Spinal cord (tissue), 10 donors: ENCODE data around the gene YIF1A. TPM values are rescaled to one million over a fixed set of nuclear protein-coding genes. Genes with fewer than 3 reads are reported as not detected.
"Not testable (repeated sequence)": the region's sequence is repeated elsewhere in the genome, so short reads cannot be mapped to it uniquely, and the experiment has no call there.

Experiments
- DNase-seq, 6 donors: peaks; one replicate each; pipeline versions ENCODE4 v3.0.0 to v3.0.0-alpha.2; 2013 to 2015; ENCODE audit warnings: low spot score in 6 of 6, low read depth in 4 of 6
- H3K27ac ChIP-seq: one replicate; pipeline ENCODE4 v1.5.1; 2013; ENCODE audit warnings: low read depth, low read length, control low read depth
- H3K27me3 ChIP-seq: one replicate; pipeline ENCODE4 v1.6.1; 2013; ENCODE audit warnings: low read length; ENCODE audit not compliant: control insufficient read depth, insufficient read depth
- H3K36me3 ChIP-seq: one replicate; pipeline ENCODE4 v1.6.1; 2013; ENCODE audit warnings: low read length; ENCODE audit not compliant: control insufficient read depth, insufficient read depth
- H3K4me1 ChIP-seq: one replicate; pipeline ENCODE4 v1.6.1; 2013; ENCODE audit warnings: low read length; ENCODE audit not compliant: control insufficient read depth, insufficient read depth
- H3K4me3 ChIP-seq: one replicate; pipeline ENCODE4 v1.5.1; 2013; ENCODE audit warnings: low read depth, low read length, control low read depth
- H3K9me3 ChIP-seq: one replicate; pipeline ENCODE4 v1.6.1; 2013; ENCODE audit warnings: low read length; ENCODE audit not compliant: control insufficient read depth, insufficient read depth
- WGBS: methylation state at CpG from one replicate; pipeline ENCODE4 v1.1.5; 2013; ENCODE audit warnings: missing lambda C conversion rate; ENCODE audit not compliant: insufficient coverage; 5-methylcytosine and 5-hydroxymethylcytosine counted together
- polyA plus RNA-seq, 2 donors: library from polyadenylated mRNA; unstranded; fragments of 120-200 nt; gene quantifications; one replicate each; pipeline ENCODE4 v1.2.1, GENCODE V29; 2013; ENCODE audit not compliant: insufficient read length in 2 of 2
- total RNA-seq, 2 donors: library from RNA; depleted of rRNA in 1 of 2; stranded (reverse); fragments of 120-200 nt in 1 of 2; fragments of >200 nt in 1 of 2; gene quantifications; one replicate each; pipeline versions ENCODE4 v1.2.3 to v1.2.4, GENCODE V29; 2013 to 2014
- donor health status: healthy.

Gene YIF1A
- total and polyA plus RNA-seq, 4 donors = 43.7 to 87.7 (median 79.6) TPM

DNA sequence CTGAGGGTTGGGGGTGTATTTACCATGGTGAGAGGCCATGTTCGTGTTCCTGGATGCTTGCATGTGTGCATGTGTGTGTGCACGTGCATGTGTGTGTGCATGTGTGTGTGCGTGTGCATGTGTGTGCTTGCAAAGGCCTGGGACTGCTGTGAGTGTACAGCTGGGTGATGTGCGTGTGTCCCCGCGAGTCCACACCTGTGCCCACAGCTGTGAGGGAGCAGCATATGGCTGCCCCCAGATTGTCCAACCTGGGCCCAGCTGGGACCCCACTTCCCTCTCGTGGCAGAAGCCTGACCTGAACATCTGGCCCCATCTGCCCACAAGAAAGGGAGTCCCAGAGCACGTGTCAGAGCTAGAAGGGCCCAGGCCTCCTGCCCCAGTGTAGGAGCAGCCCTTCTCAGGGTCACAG is 36.3 kb upstream of the YIF1A start:
- no peak overlapping the region for H3K27ac ChIP-seq
- WGBS = 85% methylated on average over 8 of the region's 8 CpGs

DNA sequence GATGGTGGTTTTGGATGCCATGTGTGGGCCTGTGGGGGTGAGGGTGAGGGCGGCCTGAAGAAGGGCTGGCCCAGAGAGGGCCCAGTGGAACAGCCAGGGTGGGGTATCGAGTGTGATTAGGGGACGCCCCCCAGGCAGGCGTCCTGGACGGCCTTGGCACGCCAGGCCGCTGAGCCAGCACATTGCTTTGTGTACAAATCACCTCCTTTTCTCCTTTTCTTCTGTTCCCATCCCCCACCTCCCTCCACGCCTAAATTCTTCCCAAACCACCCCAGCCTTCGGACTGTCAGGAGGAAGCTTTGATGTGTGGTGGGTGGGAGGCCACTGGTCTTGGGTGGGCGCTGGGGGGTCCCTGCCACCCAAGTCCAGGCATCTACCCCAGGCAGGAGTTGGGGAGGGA is 35.7 kb upstream of the YIF1A start:
- 100% methylated on average over 1 of the region's 10 CpGs for WGBS
- H3K4me1 ChIP-seq = peaks cover 34% of the 10 kb centered on the region
- H3K4me3 ChIP-seq = no peak overlapping the region
- no peaks in the 10 kb centered on the region for H3K27me3 ChIP-seq
- no peak overlapping the region for H3K27ac ChIP-seq
- no peak for DNase-seq
- H3K9me3 ChIP-seq = no peaks in the 10 kb centered on the region
- no peaks in the 10 kb centered on the region for H3K36me3 ChIP-seq

More for the DNA sequence above, 36.3 kb upstream of the YIF1A start:
- Histone ChIP-seq H3K9me3 (no peaks in the 10 kb centered on the region), H3K4me3 (no peak overlapping the region), H3K4me1 (peaks cover 34% of the 10 kb centered on the region), H3K36me3 (no peaks in the 10 kb centered on the region), H3K27me3 (no peaks in the 10 kb centered on the region)
- DNase-seq = no peak

DNA sequence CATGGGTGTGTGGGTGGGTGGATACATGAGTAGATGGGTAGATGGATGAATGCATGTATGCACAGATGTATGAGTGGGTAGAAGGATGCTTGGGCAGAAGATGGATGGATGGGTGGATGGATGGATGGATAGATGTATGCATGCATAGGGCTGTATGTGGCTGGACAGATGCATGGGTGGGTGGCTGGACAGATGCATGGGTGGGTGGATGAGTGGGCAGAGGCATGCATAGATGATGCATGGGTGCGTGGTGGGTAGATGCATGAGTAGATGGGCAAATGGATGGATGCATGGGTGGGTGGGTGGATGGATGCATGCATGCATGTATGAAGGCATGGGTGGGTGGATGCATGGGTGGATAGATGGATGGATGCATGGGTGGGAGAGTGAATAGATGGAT is 34.7 kb upstream of the YIF1A start:
- Histone ChIP-seq H3K27ac (no peak overlapping the region), H3K27me3 (no peaks in the 10 kb centered on the region), H3K4me1 (peaks cover 35% of the 10 kb centered on the region), H3K4me3 (no peak overlapping the region), H3K9me3 (no peaks in the 10 kb centered on the region), H3K36me3 (no peaks in the 10 kb centered on the region)
- DNase-seq = no peak
- 100% methylated on average over 1 of the region's 1 CpG for WGBS

DNA sequence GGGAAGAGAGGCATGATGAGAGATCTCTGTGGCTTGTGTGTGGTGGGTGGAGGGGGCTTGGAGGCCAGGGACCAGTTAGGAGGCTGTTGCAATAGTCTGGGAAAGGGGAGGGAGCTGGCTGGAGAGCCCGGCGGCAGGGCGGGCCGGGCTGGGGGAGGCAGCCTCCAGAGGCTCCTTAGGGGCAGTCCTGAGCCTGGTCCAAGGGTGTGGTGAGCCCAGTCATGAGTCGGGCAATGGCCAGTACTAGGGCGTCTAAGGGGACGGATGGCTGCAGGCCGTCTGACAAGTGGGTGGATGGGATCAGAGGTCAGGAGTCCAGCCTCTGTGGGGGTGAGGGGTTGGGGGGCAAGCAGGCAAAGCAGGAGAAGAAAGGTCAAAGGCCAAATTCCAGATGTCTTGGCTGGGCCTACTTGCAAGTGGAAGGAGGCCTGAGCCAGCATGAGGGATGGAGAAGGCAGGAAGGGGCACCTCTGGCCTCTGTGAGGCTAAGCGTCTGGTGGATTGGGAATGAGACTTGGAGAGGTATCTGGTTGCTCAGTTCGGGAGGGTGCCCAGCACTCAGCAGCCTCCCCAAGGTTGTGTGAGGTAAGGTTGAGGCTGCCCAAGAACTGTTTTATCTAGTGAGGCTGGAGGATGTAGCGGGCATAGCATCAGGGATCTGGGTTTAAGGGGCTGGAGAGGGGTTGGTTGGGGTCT is 33.9 kb upstream of the YIF1A start:
- H3K4me1 ChIP-seq = peaks cover 35% of the 10 kb centered on the region
- DNase-seq = no peak
- 79% methylated on average over 11 of the region's 11 CpGs for WGBS
- no peaks in the 10 kb centered on the region for H3K9me3 ChIP-seq
- no peak overlapping the region for H3K27ac ChIP-seq
- no peaks in the 10 kb centered on the region for H3K36me3 ChIP-seq
- H3K27me3 ChIP-seq = no peaks in the 10 kb centered on the region
- no peak overlapping the region for H3K4me3 ChIP-seq

DNA sequence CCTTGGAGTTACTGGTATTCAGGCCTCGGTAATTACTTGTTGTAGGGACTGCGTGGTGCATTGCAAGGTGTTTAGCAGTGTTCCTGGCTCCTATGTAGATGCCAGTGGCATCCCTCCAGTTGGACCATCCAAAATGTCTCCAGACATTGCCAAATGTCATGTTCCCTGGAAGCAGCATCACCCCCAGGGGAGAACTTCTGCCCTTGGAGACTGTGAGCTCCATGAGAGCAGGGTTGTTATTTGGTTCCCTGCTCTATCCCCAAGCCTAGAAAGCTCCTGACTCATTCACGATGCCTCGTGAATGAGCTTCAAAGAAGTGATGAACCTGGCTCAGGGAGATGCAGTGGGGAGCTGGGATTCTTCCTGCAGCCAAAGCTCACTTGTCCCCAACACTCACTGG is 32.7 kb upstream of the YIF1A start:
- 90% methylated on average over 2 of the region's 4 CpGs for WGBS
- Histone ChIP-seq H3K27me3 (no peaks in the 10 kb centered on the region), H3K9me3 (no peaks in the 10 kb centered on the region), H3K36me3 (no peaks in the 10 kb centered on the region), H3K4me3 (no peak overlapping the region), H3K27ac (no peak overlapping the region), H3K4me1 (peaks cover 35% of the 10 kb centered on the region)
- no peak for DNase-seq

GRCh38 chr11:66320748-66321147 is 31.8 kb upstream of the YIF1A start:
- H3K27ac ChIP-seq, H3K9me3 ChIP-seq, DNase-seq, H3K36me3 ChIP-seq, H3K4me3 ChIP-seq, H3K27me3 ChIP-seq: not testable (repeated sequence)
- peaks cover 33% of the 10 kb centered on the region for H3K4me1 ChIP-seq
- no CpG with 5 or more reads among the region's 6 CpGs for WGBS

- no CpG with 5 or more reads among the region's 2 CpGs for WGBS
These were observed 31.3 kb upstream of the YIF1A start for GRCh38 chr11:66320289-66320688.

GRCh38 chr11:66318600-66318970 is 29.6 kb upstream of the YIF1A start:
- Histone ChIP-seq H3K36me3 (peaks cover 4% of the 10 kb centered on the region), H3K4me1 (peaks cover 36% of the 10 kb centered on the region), H3K27ac (peak overlapping the region; percentile 88), H3K27me3 (no peaks in the 10 kb centered on the region), H3K4me3 (no peak overlapping the region), H3K9me3 (no peaks in the 10 kb centered on the region)
- no peak for DNase-seq
- WGBS = 87% methylated on average over 3 of the region's 3 CpGs

More at GRCh38 chr11:66320289-66320688, 31.3 kb upstream of the YIF1A start:
- H3K27me3 ChIP-seq, H3K27ac ChIP-seq, H3K9me3 ChIP-seq, H3K4me3 ChIP-seq, H3K36me3 ChIP-seq, DNase-seq: not testable (repeated sequence)
- peaks cover 30% of the 10 kb centered on the region for H3K4me1 ChIP-seq

DNA sequence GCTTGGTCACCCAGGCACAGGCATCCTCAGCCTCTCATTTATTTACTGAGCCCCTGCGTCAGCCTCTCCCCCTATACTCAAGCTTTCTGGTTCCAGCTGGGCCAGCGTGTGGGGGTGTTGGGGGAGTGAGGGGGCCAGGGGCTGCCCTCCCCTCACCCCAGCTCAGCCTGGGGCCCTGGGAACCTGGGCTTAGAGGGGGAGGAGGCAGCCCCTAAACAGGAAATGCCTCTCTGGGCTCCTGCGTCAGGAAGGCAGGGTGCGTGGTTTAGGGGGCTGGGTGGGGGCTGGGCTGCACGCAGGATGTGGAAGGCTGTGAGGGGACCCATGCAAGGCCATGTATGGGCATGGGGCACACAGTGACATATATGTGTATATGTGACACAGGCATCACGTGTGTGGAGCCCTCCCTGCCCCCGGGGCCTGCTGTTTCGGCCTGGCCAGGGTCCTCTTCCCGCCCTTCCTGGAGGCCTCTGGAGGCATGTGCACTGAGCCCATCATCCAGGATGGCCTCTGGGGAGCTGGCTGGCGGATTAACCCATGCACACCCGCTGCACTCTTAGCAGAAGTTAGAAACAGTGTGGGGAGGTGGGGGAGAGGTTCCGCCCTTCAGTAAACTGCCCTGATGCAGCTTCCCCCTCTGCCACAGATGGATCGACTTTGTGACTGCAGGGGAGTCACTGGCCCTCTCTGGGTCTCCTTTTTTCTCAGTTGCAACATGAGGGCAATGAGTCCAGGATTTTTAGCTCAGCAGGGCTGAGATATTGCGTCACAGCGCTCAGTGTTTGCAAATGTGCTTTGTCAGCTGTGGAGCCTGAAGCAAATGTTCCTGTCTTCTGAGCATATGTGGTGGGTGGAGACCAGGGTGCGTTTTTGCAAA is 29.0 kb upstream of the YIF1A start:
- Histone ChIP-seq H3K36me3 (peaks cover 4% of the 10 kb centered on the region), H3K4me3 (no peak overlapping the region), H3K4me1 (peaks cover 42% of the 10 kb centered on the region), H3K27ac (peak overlapping the region; percentile 88), H3K9me3 (no peaks in the 10 kb centered on the region), H3K27me3 (no peaks in the 10 kb centered on the region)
- 59% methylated on average over 12 of the region's 16 CpGs for WGBS
- peak in 2 of 6 donors; percentile 37 to 49 for DNase-seq
